IPS-15b (cell line): ENCODE measurements around the gene ERVW-1.
"Not testable (repeated sequence)": the region's sequence is repeated elsewhere in the genome, so short reads cannot be mapped to it uniquely, and the experiment has no call there.

ENCODE experiments used
- H3K27me3 ChIP-seq: one replicate; pipeline ENCODE4 v1.6.1; 2013; ENCODE audit warnings: low read length; ENCODE audit not compliant: control insufficient read depth, insufficient read depth
- H3K36me3 ChIP-seq: one replicate; pipeline ENCODE4 v1.6.1; 2013; ENCODE audit warnings: low read length; ENCODE audit not compliant: control insufficient read depth, insufficient read depth
- H3K4me1 ChIP-seq: one replicate; pipeline ENCODE4 v1.6.1; 2013; ENCODE audit warnings: mild to moderate bottlenecking, low read length; ENCODE audit not compliant: control insufficient read depth, insufficient read depth
- H3K4me3 ChIP-seq: one replicate; pipeline ENCODE4 v1.5.1; 2013; ENCODE audit warnings: low read depth, low read length
- H3K9ac ChIP-seq: one replicate; pipeline ENCODE4 v1.6.1; 2013; ENCODE audit warnings: low read depth, mild to moderate bottlenecking, low read length
- H3K9me3 ChIP-seq: one replicate; pipeline ENCODE4 v1.6.1; 2013; ENCODE audit warnings: mild to moderate bottlenecking, low read length; ENCODE audit not compliant: control insufficient read depth, insufficient read depth

The ERVW-1 gene, protein sequence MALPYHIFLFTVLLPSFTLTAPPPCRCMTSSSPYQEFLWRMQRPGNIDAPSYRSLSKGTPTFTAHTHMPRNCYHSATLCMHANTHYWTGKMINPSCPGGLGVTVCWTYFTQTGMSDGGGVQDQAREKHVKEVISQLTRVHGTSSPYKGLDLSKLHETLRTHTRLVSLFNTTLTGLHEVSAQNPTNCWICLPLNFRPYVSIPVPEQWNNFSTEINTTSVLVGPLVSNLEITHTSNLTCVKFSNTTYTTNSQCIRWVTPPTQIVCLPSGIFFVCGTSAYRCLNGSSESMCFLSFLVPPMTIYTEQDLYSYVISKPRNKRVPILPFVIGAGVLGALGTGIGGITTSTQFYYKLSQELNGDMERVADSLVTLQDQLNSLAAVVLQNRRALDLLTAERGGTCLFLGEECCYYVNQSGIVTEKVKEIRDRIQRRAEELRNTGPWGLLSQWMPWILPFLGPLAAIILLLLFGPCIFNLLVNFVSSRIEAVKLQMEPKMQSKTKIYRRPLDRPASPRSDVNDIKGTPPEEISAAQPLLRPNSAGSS

DNA sequence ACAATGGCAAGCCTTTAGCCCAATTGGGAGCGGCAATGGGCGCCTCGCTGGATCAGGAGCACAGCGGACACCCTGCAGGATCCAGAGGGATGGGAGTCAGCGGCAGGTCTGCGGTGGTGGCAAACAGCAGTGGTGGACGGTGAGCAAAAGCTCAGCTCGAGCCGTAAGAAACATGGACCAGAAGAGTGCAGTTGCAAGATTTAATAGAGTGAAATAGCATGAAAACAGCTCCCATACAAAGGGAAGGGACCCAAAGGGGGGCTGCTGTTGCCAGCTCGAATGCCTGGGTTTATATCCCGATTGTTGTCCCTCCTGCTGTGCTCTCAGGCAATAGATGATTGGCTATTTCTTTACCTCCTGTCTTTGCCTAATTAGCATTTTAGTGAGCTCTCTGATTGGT, at the start of gene ERVW-1:
Gene ERVW-1, minus strand, starts transcription at position 266 of the 400 bp plus-strand sequence. CDS start 7,565 bp downstream, outside the sequence.
- not testable (repeated sequence) for H3K36me3 ChIP-seq, H3K27me3 ChIP-seq, H3K9me3 ChIP-seq, H3K9ac ChIP-seq, H3K4me3 ChIP-seq, H3K4me1 ChIP-seq

DNA sequence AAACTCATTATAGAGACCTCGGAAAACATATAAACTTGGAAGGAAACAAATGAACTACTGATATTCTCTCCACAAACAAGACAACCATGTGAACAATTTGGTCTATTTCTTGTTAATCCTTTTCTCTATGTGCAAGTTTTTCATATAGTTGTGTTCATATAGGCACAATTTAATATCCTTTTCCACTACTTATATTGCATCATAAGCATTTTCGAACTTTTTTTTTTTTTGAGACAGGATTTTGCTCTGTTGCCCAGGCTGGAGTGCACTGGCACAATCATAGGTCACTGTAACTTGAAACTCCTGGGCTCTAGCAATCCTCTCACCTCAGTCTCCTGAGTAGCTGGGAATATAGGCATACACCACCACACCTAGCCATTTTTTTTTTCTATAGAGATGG, 45.4 kb upstream of the ERVW-1 start:
- Histone ChIP-seq H3K36me3 (peaks cover 3% of the 10 kb centered on the region), H3K9ac (no peak overlapping the region), H3K9me3 (no peaks in the 10 kb centered on the region), H3K4me3 (no peak overlapping the region), H3K27me3 (no peaks in the 10 kb centered on the region), H3K4me1 (no peaks in the 10 kb centered on the region)

DNA sequence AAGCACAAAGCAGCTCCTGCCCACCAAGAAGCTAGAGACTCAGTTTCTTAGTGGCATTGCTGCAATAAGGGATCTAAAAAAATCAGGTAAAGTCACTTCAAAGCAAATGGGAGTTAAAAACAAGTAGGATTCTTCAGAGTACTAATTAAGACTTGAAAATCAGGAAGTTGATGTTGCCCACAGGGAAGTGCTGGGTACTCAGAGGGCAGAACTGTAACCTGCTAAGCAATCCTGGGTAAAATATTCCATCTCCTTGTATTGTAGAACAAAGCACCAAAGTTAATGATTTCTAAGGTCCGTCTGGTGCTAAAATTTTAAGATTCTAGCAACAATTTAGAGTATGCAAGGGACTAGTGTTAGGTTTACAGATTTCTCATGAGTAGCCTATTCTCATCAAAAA, 42.3 kb upstream of the ERVW-1 start:
- H3K4me1 ChIP-seq = no peaks in the 10 kb centered on the region
- H3K36me3 ChIP-seq = peaks cover 7% of the 10 kb centered on the region
- no peaks in the 10 kb centered on the region for H3K9me3 ChIP-seq
- H3K4me3 ChIP-seq = no peak overlapping the region
- H3K27me3 ChIP-seq = no peaks in the 10 kb centered on the region
- H3K9ac ChIP-seq = no peak overlapping the region

DNA sequence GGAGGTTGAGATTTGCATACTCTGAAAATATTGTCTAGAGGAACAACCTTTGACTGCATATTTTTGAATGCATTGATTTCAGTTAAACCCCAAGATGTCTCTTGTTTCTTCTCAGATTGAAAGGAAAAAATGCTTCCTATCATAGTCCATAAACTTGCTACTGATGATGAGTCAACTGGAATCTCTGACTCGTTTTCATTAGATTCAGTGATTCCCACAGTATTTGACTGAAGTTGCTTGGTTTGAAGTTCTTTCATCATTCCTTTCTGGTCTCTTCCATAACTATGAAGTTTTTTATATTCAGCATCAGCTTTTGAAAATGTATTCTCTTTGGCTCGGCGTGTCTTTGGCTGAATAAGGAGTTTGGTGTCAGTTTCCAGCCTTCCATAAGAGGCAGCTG, 39.9 kb upstream of the ERVW-1 start:
- H3K36me3 ChIP-seq = peaks cover 7% of the 10 kb centered on the region

DNA sequence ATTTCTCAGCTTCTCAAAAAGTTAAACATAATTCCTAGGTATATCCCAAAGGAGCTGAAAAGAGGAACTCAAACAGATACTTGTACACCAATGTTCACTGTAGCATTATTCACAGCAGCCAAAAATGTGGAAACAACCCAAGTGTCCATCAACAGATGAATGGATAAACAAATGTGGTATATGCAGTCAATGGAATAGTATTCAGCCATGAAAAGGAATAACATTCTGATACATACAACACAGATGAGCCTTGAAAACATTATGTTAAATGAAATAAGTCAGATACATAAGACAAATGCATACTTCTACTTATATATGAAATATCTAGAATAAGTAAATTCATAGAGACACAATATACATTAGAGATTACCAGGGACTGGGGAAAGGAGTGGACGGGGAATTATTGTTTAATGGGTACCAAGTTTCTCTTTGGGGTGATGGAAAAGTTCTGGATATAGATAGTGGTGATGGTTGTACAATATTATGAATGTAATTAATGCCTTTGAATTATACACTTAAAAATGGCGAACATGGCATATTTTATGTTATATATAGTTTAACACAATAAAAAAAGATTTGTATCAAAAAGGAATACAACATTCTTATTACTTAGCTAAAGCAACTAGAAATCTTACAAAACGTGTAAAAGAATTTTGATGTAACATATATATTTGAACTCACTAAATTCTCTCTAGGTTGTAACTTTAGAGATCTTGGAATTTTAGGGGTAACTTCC, 35.6 kb upstream of the ERVW-1 start:
- H3K36me3 ChIP-seq = peaks cover 4% of the 10 kb centered on the region
- no peak overlapping the region for H3K9ac ChIP-seq
- no peaks in the 10 kb centered on the region for H3K9me3 ChIP-seq
- no peaks in the 10 kb centered on the region for H3K27me3 ChIP-seq
- H3K4me1 ChIP-seq = no peaks in the 10 kb centered on the region
- no peak overlapping the region for H3K4me3 ChIP-seq

More for the DNA sequence above, 39.9 kb upstream of the ERVW-1 start:
- H3K4me1 ChIP-seq = no peaks in the 10 kb centered on the region
- no peaks in the 10 kb centered on the region for H3K27me3 ChIP-seq
- no peak overlapping the region for H3K9ac ChIP-seq
- no peak overlapping the region for H3K4me3 ChIP-seq
- H3K9me3 ChIP-seq = no peaks in the 10 kb centered on the region

DNA sequence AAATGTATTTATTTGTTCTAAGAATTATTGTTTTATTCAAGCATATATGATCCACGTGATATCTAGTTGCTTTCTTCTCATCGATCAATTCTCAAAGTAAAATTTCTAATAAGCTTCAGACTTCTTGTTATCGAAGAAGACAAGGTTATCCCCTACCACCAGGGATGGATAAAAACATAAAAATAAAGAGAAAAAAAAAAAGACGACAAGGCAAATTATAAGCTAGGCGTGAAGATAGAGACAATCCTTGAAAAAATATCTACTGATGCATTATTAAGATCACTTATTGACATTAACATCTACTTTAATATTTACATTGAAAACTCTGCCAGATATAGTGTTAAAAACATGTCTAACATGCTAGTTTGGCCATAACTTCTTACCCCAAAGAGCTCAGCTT, 31.2 kb upstream of the ERVW-1 start:
- no peak overlapping the region for H3K9ac ChIP-seq
- no peaks in the 10 kb centered on the region for H3K4me1 ChIP-seq
- H3K9me3 ChIP-seq = no peaks in the 10 kb centered on the region
- no peaks in the 10 kb centered on the region for H3K27me3 ChIP-seq
- no peak overlapping the region for H3K4me3 ChIP-seq
- no peaks in the 10 kb centered on the region for H3K36me3 ChIP-seq

DNA sequence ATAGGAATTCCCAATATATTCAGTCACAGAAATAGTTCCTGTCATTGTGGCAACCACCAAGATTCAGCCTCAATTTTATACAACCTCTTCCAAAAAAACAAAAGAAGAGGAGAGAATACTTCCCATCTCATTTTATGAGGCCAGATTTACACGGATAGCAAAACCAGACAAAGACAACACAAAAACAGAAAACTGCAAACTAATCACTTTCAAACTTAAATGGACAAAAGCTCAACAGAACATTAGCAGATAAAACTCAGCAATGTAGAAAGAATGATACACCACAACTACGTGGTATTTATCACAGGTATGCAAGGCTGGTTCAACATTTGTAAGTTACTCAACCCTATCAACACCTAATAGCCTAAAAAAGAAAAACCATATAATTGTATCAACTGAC, 28.6 kb upstream of the ERVW-1 start:
- H3K4me3 ChIP-seq = no peak overlapping the region
- no peaks in the 10 kb centered on the region for H3K9me3 ChIP-seq
- no peaks in the 10 kb centered on the region for H3K27me3 ChIP-seq
- H3K4me1 ChIP-seq = no peaks in the 10 kb centered on the region
- H3K36me3 ChIP-seq = peaks cover under 1% of the 10 kb centered on the region
- no peak overlapping the region for H3K9ac ChIP-seq

DNA sequence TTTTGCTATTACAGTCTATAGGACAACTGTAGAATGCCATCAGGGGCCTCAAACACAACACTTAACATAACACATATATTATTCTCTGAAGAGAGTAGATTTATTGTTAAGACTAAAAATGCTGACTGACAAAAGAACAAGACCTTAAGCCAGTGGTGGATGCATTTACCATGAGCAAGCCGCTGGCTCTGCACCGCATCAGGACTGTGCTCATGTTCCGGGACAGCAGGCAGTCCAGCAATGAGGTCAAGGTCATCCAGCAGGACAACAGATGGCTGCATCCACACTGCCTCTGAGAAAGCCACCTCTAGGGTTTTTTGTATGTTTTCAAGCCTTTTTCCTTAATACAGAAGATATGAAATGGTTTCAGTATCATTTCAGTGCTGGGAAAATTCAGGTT, 26.8 kb upstream of the ERVW-1 start:
- Histone ChIP-seq H3K9me3 (no peaks in the 10 kb centered on the region), H3K9ac (no peak overlapping the region), H3K27me3 (no peaks in the 10 kb centered on the region), H3K4me3 (no peak overlapping the region), H3K4me1 (no peaks in the 10 kb centered on the region), H3K36me3 (peaks cover 7% of the 10 kb centered on the region)

DNA sequence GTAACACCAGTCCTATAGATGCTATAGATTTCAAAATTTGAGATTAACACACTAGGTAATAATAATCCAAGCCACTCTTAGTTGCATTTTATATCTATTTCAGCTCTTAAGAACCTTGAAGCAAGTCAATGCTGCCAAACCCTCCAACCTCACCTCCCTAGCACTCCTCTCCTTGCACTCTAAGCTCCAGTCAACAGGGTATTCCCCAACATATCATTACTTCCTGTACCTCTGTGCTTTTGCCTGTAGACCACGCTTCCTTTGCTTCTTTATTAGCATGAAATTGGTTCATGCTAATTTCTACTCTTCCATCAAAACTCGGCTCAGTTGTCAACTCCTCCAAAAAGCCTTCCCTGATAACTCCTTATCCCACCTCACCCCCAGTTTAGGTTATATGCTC, 26.0 kb upstream of the ERVW-1 start:
- Histone ChIP-seq H3K27me3 (no peaks in the 10 kb centered on the region), H3K36me3 (peaks cover 7% of the 10 kb centered on the region), H3K4me3 (no peak overlapping the region), H3K4me1 (no peaks in the 10 kb centered on the region), H3K9ac (no peak overlapping the region), H3K9me3 (no peaks in the 10 kb centered on the region)

DNA sequence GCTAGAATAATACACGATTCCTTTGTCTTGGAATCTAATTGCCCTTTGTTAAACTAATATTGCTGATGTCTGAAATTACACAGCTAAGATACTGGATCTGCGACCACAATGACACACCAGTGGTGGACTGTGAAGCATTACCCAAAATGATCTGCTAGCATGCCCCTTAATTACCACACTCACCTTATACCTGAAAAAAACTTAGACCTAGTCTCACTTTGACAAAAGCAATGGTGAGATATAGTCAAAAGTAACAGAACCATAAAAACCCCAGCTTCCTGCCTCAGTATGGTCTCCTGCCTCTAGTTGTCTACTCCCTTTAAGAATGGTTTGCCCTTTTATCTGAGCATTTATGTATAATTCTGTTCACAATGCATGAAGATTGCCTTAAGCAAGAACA, 20.8 kb upstream of the ERVW-1 start:
- Histone ChIP-seq H3K36me3 (peaks cover 7% of the 10 kb centered on the region), H3K4me3 (no peak overlapping the region)

DNA sequence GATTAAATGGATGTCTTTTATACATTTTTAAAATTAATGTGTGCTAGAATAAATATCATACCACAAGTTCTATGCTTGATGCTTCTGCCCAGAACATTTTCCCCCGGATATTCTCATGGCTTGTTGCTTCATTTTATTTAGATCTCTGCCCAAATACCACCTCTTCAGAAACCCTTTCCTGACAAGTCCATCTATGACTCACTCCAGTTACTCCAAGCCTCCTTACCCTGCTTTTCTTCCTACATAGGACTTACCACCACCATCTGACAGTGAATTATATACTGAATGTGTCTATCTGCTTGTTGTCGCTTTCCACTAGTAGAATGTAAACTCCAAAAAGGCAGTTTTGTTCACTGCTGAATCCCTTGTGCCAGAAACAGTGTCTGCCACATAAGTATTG, 19.1 kb upstream of the ERVW-1 start:
- Histone ChIP-seq H3K36me3 (peaks cover 9% of the 10 kb centered on the region), H3K4me1 (no peaks in the 10 kb centered on the region), H3K9me3 (no peaks in the 10 kb centered on the region), H3K4me3 (no peak overlapping the region), H3K9ac (no peak overlapping the region), H3K27me3 (no peaks in the 10 kb centered on the region)

More for the DNA sequence above, 20.8 kb upstream of the ERVW-1 start:
- Histone ChIP-seq H3K9ac (no peak overlapping the region), H3K4me1 (no peaks in the 10 kb centered on the region), H3K9me3 (no peaks in the 10 kb centered on the region), H3K27me3 (no peaks in the 10 kb centered on the region)

DNA sequence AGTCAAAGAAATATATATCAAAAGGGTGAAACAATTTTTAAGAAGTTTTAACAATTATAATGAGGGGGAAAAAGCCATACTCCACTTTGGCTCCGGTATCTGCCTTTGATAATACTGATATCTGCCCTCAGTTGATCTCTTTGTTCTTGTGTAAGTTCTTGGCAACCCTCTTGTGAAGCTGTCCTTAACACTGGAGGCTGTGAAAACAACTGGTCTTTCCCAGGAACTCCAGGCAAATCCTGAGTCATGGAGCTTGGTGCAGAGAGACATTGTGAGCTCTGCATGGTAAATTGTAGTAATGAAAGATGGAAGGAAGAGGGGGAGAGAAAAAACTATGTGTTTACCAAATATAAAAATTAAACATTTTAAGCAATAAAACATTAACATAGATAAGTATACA, 11.9 kb upstream of the ERVW-1 start:
- Histone ChIP-seq H3K4me1 (no peaks in the 10 kb centered on the region), H3K4me3 (no peak overlapping the region), H3K36me3 (peaks cover 12% of the 10 kb centered on the region), H3K9ac (no peak overlapping the region), H3K27me3 (no peaks in the 10 kb centered on the region), H3K9me3 (no peaks in the 10 kb centered on the region)
